Liver (tissue), 9 donors: ENCODE measurements around the gene LNX2. TPM values are rescaled to one million over a fixed set of nuclear protein-coding genes. Genes with fewer than 3 reads are reported as not detected.

Source experiments
- DNase-seq: peaks from one replicate; pipeline ENCODE4 v3.0.0-alpha.2; 2017; ENCODE audit warnings: low spot score
- H3K27ac ChIP-seq, 2 donors: one replicate each; pipeline ENCODE4 v1.7.0; 2013; ENCODE audit warnings: inconsistent platforms in 2 of 2, low read length in 2 of 2, control low read depth in 1 of 2, low read depth in 1 of 2, mild to moderate bottlenecking in 1 of 2
- H3K27me3 ChIP-seq, 4 donors: one replicate each; pipeline versions ENCODE4 v1.6.1 to v1.7.0; 2013; ENCODE audit warnings: low read length in 3 of 4, inconsistent platforms in 1 of 4, mild to moderate bottlenecking in 1 of 4, moderate library complexity in 1 of 4; ENCODE audit not compliant: control insufficient read depth in 4 of 4, insufficient read depth in 4 of 4
- H3K36me3 ChIP-seq, 4 donors: one replicate each; pipeline versions ENCODE4 v1.6.1 to v1.7.0; 2013; ENCODE audit warnings: low read length in 3 of 4, mild to moderate bottlenecking in 3 of 4, low read depth in 1 of 4, moderate library complexity in 1 of 4; ENCODE audit not compliant: control insufficient read depth in 4 of 4, insufficient read depth in 3 of 4
- H3K4me1 ChIP-seq, 4 donors: one replicate each; pipeline versions ENCODE4 v1.6.1 to v1.7.0; 2013; ENCODE audit warnings: low read length in 3 of 4, mild to moderate bottlenecking in 3 of 4, moderate library complexity in 1 of 4; ENCODE audit not compliant: control insufficient read depth in 4 of 4, insufficient read depth in 4 of 4
- H3K4me3 ChIP-seq, 3 donors: one replicate each; pipeline versions ENCODE4 v1.6.1 to v1.7.0; 2013; ENCODE audit warnings: low read length in 3 of 3, control low read depth in 1 of 3, low read depth in 1 of 3, mild to moderate bottlenecking in 1 of 3
- H3K9ac ChIP-seq, 2 donors: one replicate each; pipeline ENCODE4 v1.7.0; 2013; ENCODE audit warnings: low read length in 2 of 2, mild to moderate bottlenecking in 2 of 2, moderate library complexity in 2 of 2, control low read depth in 1 of 2, low read depth in 1 of 2
- H3K9me3 ChIP-seq, 4 donors: one replicate each; pipeline versions ENCODE4 v1.6.1 to v1.7.0; 2013; ENCODE audit warnings: low read length in 3 of 4; ENCODE audit not compliant: control insufficient read depth in 4 of 4
- ATF3 ChIP-seq: IDR thresholded peaks from 2 replicates; pipeline ENCODE4 v1.6.1; 2016; ENCODE audit warnings: antibody characterized with exemption
- CTCF ChIP-seq: fragments of 150-350 bp; IDR thresholded peaks from 2 replicates; pipeline ENCODE4 v1.5.1; 2017; ENCODE audit warnings: improper control_type of control experiment, low read depth, low read length; ENCODE audit not compliant: missing input control
- EGR1 ChIP-seq, 2 donors: IDR thresholded peaks; 2 replicates each; pipeline ENCODE4 v1.6.1; 2016 to 2018; ENCODE audit warnings: antibody characterized with exemption in 2 of 2, low read depth in 2 of 2
- FOXA2 ChIP-seq: IDR thresholded peaks from 2 replicates; pipeline ENCODE4 v1.6.1; 2016; ENCODE audit warnings: antibody characterized with exemption
- GABPA ChIP-seq, 2 donors: IDR thresholded peaks in 1 of 2; conservative IDR thresholded peaks in 1 of 2; 2 replicates each; pipeline ENCODE4 v1.6.1; 2016; ENCODE audit warnings: antibody characterized with exemption in 2 of 2, mild to moderate bottlenecking in 1 of 2, moderate library complexity in 1 of 2
- JUND ChIP-seq, 2 donors: IDR thresholded peaks; 2 replicates each; pipeline ENCODE4 v1.6.1; 2016; ENCODE audit warnings: antibody characterized with exemption in 2 of 2
- RXRA ChIP-seq, 2 donors: IDR thresholded peaks; 2 replicates each; pipeline ENCODE4 v1.6.1; 2017 to 2018; ENCODE audit warnings: antibody characterized with exemption in 2 of 2, mild to moderate bottlenecking in 1 of 2
- SP1 ChIP-seq: IDR thresholded peaks from 2 replicates; pipeline ENCODE4 v1.6.1; 2018; ENCODE audit warnings: antibody characterized with exemption, mild to moderate bottlenecking
- TAF1 ChIP-seq: conservative IDR thresholded peaks from 2 replicates; pipeline ENCODE4 v1.6.1; 2016; ENCODE audit warnings: antibody characterized with exemption, mild to moderate bottlenecking
- YY1 ChIP-seq: IDR thresholded peaks from 2 replicates; pipeline ENCODE4 v1.6.1; 2016; ENCODE audit warnings: antibody characterized with exemption, mild to moderate bottlenecking
- ZBTB33 ChIP-seq: IDR thresholded peaks from 2 replicates; pipeline ENCODE4 v1.6.1; 2016; ENCODE audit warnings: antibody characterized with exemption
- WGBS: extraction: QIAGEN DNeasy Blood & Tissue Kit; methylation state at CpG from one replicate; pipeline ENCODE4 v1.1.7; 2013; 5-methylcytosine and 5-hydroxymethylcytosine counted together
- polyA plus RNA-seq, 2 donors: library from polyadenylated mRNA; stranded (reverse) in 1 of 2; unstranded in 1 of 2; fragments of 200-250 nt in 1 of 2; fragments of >200 nt in 1 of 2; fragmentation: Nextera tagmentation in 1 of 2; extraction: Ambion mirVana in 1 of 2; gene quantifications; one replicate each; pipeline versions ENCODE4 v1.2.1 to v1.2.3, GENCODE V29; 2013 to 2015
- total RNA-seq, 2 donors: library from RNA; depleted of rRNA; stranded (reverse); fragments of >200 nt; gene quantifications; one replicate each; pipeline ENCODE4 v1.2.3, GENCODE V29; 2014
- donor health status: healthy.
- donor health status: healthy.
- donor health status: healthy.
- donor health status: healthy.
- donor health status: healthy.

Gene LNX2
- total and polyA plus RNA-seq, 4 donors, result 6.2 to 25.9 (median 13.3) TPM

GRCh38 chr13:27635266-27635665 lies 14.9 kb upstream of the LNX2 start:
- H3K27me3 ChIP-seq, result no peaks in the 10 kb centered on the region
- no peaks in the 10 kb centered on the region for H3K9me3 ChIP-seq
- H3K27ac ChIP-seq, result no peak overlapping the region
- H3K36me3 ChIP-seq, result no peaks in the 10 kb centered on the region
- no peak overlapping the region for H3K9ac ChIP-seq
- no peak for TF ChIP-seq ZBTB33
- TF ChIP-seq FOXA2, result no peak
- no peak for TF ChIP-seq CTCF
- TF ChIP-seq ATF3, result no peak
- TF ChIP-seq RXRA (IDR thresholded peaks at IDR 0.05), result no peak
- TF ChIP-seq JUND (IDR thresholded peaks at IDR 0.05), result no peak
- no peak for TF ChIP-seq GABPA (IDR thresholded peaks at IDR 0.05 in 1 of 2, conservative IDR thresholded peaks at IDR 0.05 in 1 of 2)
- peaks cover 0 to 8% (median under 1%) of the 10 kb centered on the region in 4 donors for H3K4me1 ChIP-seq
- 93% methylated on average over 1 of the region's 1 CpG for WGBS
- no peak overlapping the region for H3K4me3 ChIP-seq
- DNase-seq, result no peak

DNA sequence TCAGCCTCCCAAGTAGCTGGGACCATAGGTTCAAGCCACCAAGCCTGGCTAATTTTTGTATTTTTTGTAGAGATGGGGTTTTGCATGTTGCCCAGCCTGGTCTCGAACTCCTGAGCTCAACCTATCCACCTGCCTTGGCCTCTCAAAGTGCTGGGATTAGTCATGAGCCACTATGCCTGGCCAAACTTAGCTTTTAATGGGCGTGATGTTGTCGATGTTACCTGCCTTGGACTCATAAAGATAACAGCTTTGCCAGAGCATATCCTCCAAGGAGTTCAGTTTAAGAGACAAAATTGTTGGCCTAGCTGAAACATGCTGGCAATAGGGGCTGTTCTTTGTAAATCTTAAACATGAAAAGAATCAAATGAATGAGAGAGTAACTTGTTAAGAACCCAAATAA lies 14.5 kb upstream of the LNX2 start:
- no peak for DNase-seq
- Histone ChIP-seq H3K9ac (no peak overlapping the region), H3K9me3 (no peaks in the 10 kb centered on the region), H3K27me3 (no peaks in the 10 kb centered on the region), H3K4me1 (peaks cover 0 to 8% (median under 1%) of the 10 kb centered on the region in 4 donors), H3K36me3 (no peaks in the 10 kb centered on the region), H3K27ac (no peak overlapping the region), H3K4me3 (no peak overlapping the region)
- WGBS, result 96% methylated on average over 3 of the region's 3 CpGs
- TF ChIP-seq TAF1, result no peak
- TF ChIP-seq EGR1 (IDR thresholded peaks at IDR 0.05; ENCODE audit: low read depth in 2 of 2), result no peak
- TF ChIP-seq GABPA (IDR thresholded peaks at IDR 0.05 in 1 of 2, conservative IDR thresholded peaks at IDR 0.05 in 1 of 2), result no peak
- no peak for TF ChIP-seq ZBTB33
- TF ChIP-seq JUND (IDR thresholded peaks at IDR 0.05), result no peak
- no peak for TF ChIP-seq YY1
- TF ChIP-seq SP1, result no peak
- no peak for TF ChIP-seq FOXA2
- TF ChIP-seq CTCF, result no peak
